NOMO-1 (cell line): ENCODE results near the gene ZC3H7A.
"Not testable (repeated sequence)": the region's sequence is repeated elsewhere in the genome, so short reads cannot be mapped to it uniquely, and the experiment has no call there.

Source experiments
- DNase-seq, 2 experiments: peaks; one replicate each; lab custom pipeline; 2025; ENCODE audit not compliant: unreplicated experiment in 2 of 2; lab: John Stamatoyannopoulos, UW

Gene ZC3H7A

GRCh38 chr16:11801481-11802021 lies 4.5 kb upstream of the ZC3H7A start:
- DNase-seq = no peak

GRCh38 chr16:11800382-11800718 lies 3.3 kb upstream of the ZC3H7A start:
- DNase-seq = peak; percentile 61 to 62

GRCh38 chr16:11799509-11800381 lies 2.7 kb upstream of the ZC3H7A start:
- DNase-seq = peak; percentile 61 to 62

GRCh38 chr16:11799017-11799381 lies 1.9 kb upstream of the ZC3H7A start:
- DNase-seq = no peak

- no peak for DNase-seq
Measured at GRCh38 chr16:11797957-11798299, 870 bp upstream of the ZC3H7A start.

- no peak for DNase-seq
Measured at GRCh38 chr16:11796227-11797165, 562 bp downstream of the ZC3H7A start.

GRCh38 chr16:11795887-11796226 lies 1.2 kb downstream of the ZC3H7A start:
- DNase-seq = no peak

- DNase-seq = no peak
Measured at GRCh38 chr16:11794996-11795886, 1.8 kb downstream of the ZC3H7A start.

GRCh38 chr16:11794447-11794846 lies 2.6 kb downstream of the ZC3H7A start:
- DNase-seq = no peak

- no peak for DNase-seq
Measured at GRCh38 chr16:11793840-11794239, 3.2 kb downstream of the ZC3H7A start.

- DNase-seq = no peak
Measured at GRCh38 chr16:11792410-11793241, 4.4 kb downstream of the ZC3H7A start.

GRCh38 chr16:11791144-11791828 lies 5.8 kb downstream of the ZC3H7A start:
- no peak for DNase-seq

- DNase-seq = no peak
Measured at GRCh38 chr16:11788914-11789313, 8.1 kb downstream of the ZC3H7A start.

GRCh38 chr16:11784980-11785599 lies 12.0 kb downstream of the ZC3H7A start:
- not testable (repeated sequence) for DNase-seq

GRCh38 chr16:11784381-11784780 lies 12.7 kb downstream of the ZC3H7A start:
- DNase-seq = not testable (repeated sequence)

GRCh38 chr16:11784038-11784369 lies 13.1 kb downstream of the ZC3H7A start:
- no peak for DNase-seq

GRCh38 chr16:11783319-11784037 lies 13.6 kb downstream of the ZC3H7A start:
- DNase-seq = peak; percentile 14 to 54

- no peak for DNase-seq
Measured at GRCh38 chr16:11781773-11782172, 15.3 kb downstream of the ZC3H7A start.
